Erythroblast (primary cell): ENCODE data around the gene ADAMTS1.

ENCODE experiments used
- DNase-seq, 2 experiments: peaks; one replicate each; lab custom pipeline; 2025; lab: John Stamatoyannopoulos, UW
- GATA1 ChIP-seq: IDR thresholded peaks from 2 replicates; pipeline ENCODE4 v1.6.1; 2011; ENCODE audit warnings: low read depth, mild to moderate bottlenecking, control low read depth, low read length, moderate library complexity
- POLR2A ChIP-seq: IDR thresholded peaks from 2 replicates; pipeline ENCODE4 v1.6.1; 2011; ENCODE audit warnings: mild to moderate bottlenecking, low read length

ADAMTS1 gene

GRCh38 chr21:26837539-26837938 is 7.7 kb downstream of the ADAMTS1 start:
- DNase-seq, result no peak
- no peak for TF ChIP-seq GATA1
- TF ChIP-seq POLR2A, result no peak

GRCh38 chr21:26836528-26836927 is 8.7 kb downstream of the ADAMTS1 start:
- no peak for DNase-seq
- TF ChIP-seq GATA1 (no peak), POLR2A (no peak)

- no peak for TF ChIP-seq GATA1
- TF ChIP-seq POLR2A, result no peak
- DNase-seq, result no peak
Measured at GRCh38 chr21:26835714-26836265, 9.4 kb downstream of the ADAMTS1 start.

- no peak for DNase-seq
- TF ChIP-seq POLR2A (no peak), GATA1 (no peak)
Measured at GRCh38 chr21:26835027-26835713, 10.0 kb downstream of the ADAMTS1 start.

- no peak for DNase-seq
- no peak for TF ChIP-seq POLR2A
- TF ChIP-seq GATA1, result no peak
Measured at GRCh38 chr21:26834181-26834905, 10.9 kb downstream of the ADAMTS1 start.

- DNase-seq, result no peak
- TF ChIP-seq POLR2A, result no peak
- TF ChIP-seq GATA1, result no peak
Measured at GRCh38 chr21:26833460-26833939, 11.7 kb downstream of the ADAMTS1 start.

- no peak for DNase-seq
- TF ChIP-seq POLR2A (no peak), GATA1 (no peak)
Measured at GRCh38 chr21:26833011-26833410, 12.2 kb downstream of the ADAMTS1 start.

- DNase-seq, result no peak
- TF ChIP-seq POLR2A (no peak), GATA1 (no peak)
Measured at GRCh38 chr21:26832546-26832945, 12.7 kb downstream of the ADAMTS1 start.

GRCh38 chr21:26826801-26827200 is 18.4 kb downstream of the ADAMTS1 start:
- DNase-seq, result no peak

GRCh38 chr21:26820509-26820908 is 24.7 kb downstream of the ADAMTS1 start:
- no peak for DNase-seq
- TF ChIP-seq GATA1 (no peak), POLR2A (no peak)

More at GRCh38 chr21:26826801-26827200, 18.4 kb downstream of the ADAMTS1 start:
- TF ChIP-seq POLR2A (no peak), GATA1 (no peak)

- no peak for TF ChIP-seq GATA1
- TF ChIP-seq POLR2A, result no peak
- no peak for DNase-seq
Measured at GRCh38 chr21:26819740-26820324, 25.4 kb downstream of the ADAMTS1 start.

- no peak for DNase-seq
- TF ChIP-seq GATA1, result no peak
- TF ChIP-seq POLR2A, result no peak
Measured at GRCh38 chr21:26818906-26819305, 26.3 kb downstream of the ADAMTS1 start.

GRCh38 chr21:26815197-26815596 is 30.0 kb downstream of the ADAMTS1 start:
- TF ChIP-seq GATA1 (no peak), POLR2A (no peak)

GRCh38 chr21:26814386-26814785 is 30.8 kb downstream of the ADAMTS1 start:
- TF ChIP-seq POLR2A (no peak), GATA1 (no peak)
- no peak for DNase-seq

More at GRCh38 chr21:26815197-26815596, 30.0 kb downstream of the ADAMTS1 start:
- no peak for DNase-seq
